PC-9 (cell line): ENCODE results near the gene AIF1L. TPM values are rescaled to one million over a fixed set of nuclear protein-coding genes. Genes with fewer than 3 reads are reported as not detected.

ENCODE experiments used
- BruUV-seq: library from RNA; stranded (reverse); fragments of 400-500 nt; replicated peaks from 2 replicates; lab custom pipeline; 2021; lab: Mats Ljungman, UMichigan
- CTCF ChIA-PET: fragments of 300-600 bp; sonication (Branson Sonifier 250); formaldehyde crosslinking; loops from one replicate; lab custom pipeline; 2022; ENCODE audit warnings: antibody characterized with exemption; lab: Charles Lee
- POLR2A ChIA-PET: fragments of 300-600 bp; sonication (Branson Sonifier 250); formaldehyde crosslinking; loops from one replicate; lab custom pipeline; 2022; ENCODE audit warnings: antibody characterized with exemption; ENCODE audit not compliant: unreplicated experiment; lab: Charles Lee
- DNase-seq, 2 experiments: peaks; one replicate each; pipeline versions ENCODE4 v3.0.0 to v3.0.0-alpha.2; 2015 to 2022; ENCODE audit warnings: mixed read lengths in 1 of 2
- H2AFZ ChIP-seq: fragments of 200-600 bp; sonication (generic); 2 replicates; pipeline ENCODE4 v1.8.1; 2017; ENCODE audit warnings: antibody characterized with exemption
- H3F3A ChIP-seq: fragments of 200-600 bp; sonication (generic); 2 replicates; pipeline ENCODE4 v1.8.1; 2017; ENCODE audit warnings: antibody characterized with exemption, mild to moderate bottlenecking, low read depth; ENCODE audit not compliant: insufficient read depth
- H3K27ac ChIP-seq: fragments of 200-600 bp; sonication (generic); 2 replicates; pipeline ENCODE4 v1.6.1; 2016; ENCODE audit warnings: mixed run types
- H3K27me3 ChIP-seq: fragments of 200-600 bp; sonication (generic); 2 replicates; pipeline ENCODE4 v1.6.1; 2016; ENCODE audit warnings: low read depth, mixed run types; ENCODE audit not compliant: insufficient read depth
- H3K36me3 ChIP-seq: fragments of 200-600 bp; sonication (generic); 2 replicates; pipeline ENCODE4 v1.6.1; 2016; ENCODE audit warnings: low read depth, mixed run types
- H3K4me1 ChIP-seq: fragments of 200-600 bp; sonication (generic); replicated peaks from 2 replicates; pipeline ENCODE4 v1.6.1; 2016; ENCODE audit warnings: mixed run types; ENCODE audit not compliant: insufficient read depth
- H3K4me2 ChIP-seq: fragments of 200-600 bp; sonication (generic); 2 replicates; pipeline ENCODE4 v1.6.1; 2017; ENCODE audit warnings: mixed run types
- H3K4me3 ChIP-seq: fragments of 200-600 bp; sonication (generic); 2 replicates; pipeline ENCODE4 v1.6.1; 2016; ENCODE audit warnings: mixed run types
- H3K79me2 ChIP-seq: fragments of 200-600 bp; sonication (generic); 2 replicates; pipeline ENCODE4 v1.6.1; 2017; ENCODE audit warnings: low read depth, mixed run types
- H3K9me2 ChIP-seq: fragments of 200-600 bp; sonication (generic); 2 replicates; pipeline ENCODE4 v1.8.1; 2017; ENCODE audit warnings: mild to moderate bottlenecking; ENCODE audit not compliant: insufficient read depth
- H3K9me3 ChIP-seq: fragments of 200-600 bp; sonication (generic); 2 replicates; pipeline ENCODE4 v1.8.1; 2016; ENCODE audit warnings: low read depth; ENCODE audit not compliant: insufficient read depth
- H4K20me1 ChIP-seq: fragments of 200-600 bp; sonication (generic); 2 replicates; pipeline ENCODE4 v1.8.1; 2017; ENCODE audit not compliant: insufficient read depth
- EZH2 ChIP-seq: fragments of 200-600 bp; sonication (generic); IDR thresholded peaks from 2 replicates; pipeline ENCODE4 v1.8.0; 2017; ENCODE audit warnings: antibody characterized with exemption, low read depth
- intact Hi-C: fragments of 100-400 bp; cut with micrococcal nuclease; formaldehyde crosslinking; loops from one replicate; pipeline ENCODE4 v1.10.0; 2022; ENCODE audit not compliant: unreplicated experiment
- total RNA-seq: library from RNA; stranded (reverse); gene quantifications from 2 replicates; pipeline ENCODE4 v1.2.3, GENCODE V29; 2021
- TF ChIP-seq, protein P1 (sequence below): fragments of 200-600 bp; sonication (generic); conservative IDR thresholded peaks from 2 replicates; pipeline ENCODE4 v1.6.1; 2017; ENCODE audit warnings: mixed run types, antibody characterized with exemption, mild to moderate bottlenecking, moderate library complexity

AIF1L gene
- total RNA-seq, 1 experiment from 2014 or later = 87.3 TPM

DNA sequence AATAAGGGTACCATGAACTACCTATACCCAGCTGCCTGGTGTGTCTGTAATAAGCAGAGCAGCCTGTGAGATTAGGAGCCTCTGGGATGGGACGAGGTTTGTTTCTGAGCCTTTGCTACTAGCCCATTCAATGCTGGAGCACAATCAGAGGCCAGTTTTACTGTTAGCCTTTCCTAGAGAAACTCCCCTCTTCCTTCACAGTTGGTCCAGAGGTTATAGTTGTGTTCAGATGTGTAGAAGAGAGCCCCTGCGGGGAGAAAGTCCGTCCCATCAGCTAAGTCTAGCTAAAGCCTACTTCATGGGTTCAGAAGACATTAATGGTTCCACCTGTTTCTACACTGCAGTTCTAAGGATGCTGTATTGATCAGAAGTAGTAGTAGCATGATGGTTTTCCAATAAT, 45.8 kb downstream of the AIF1L start:
- Histone ChIP-seq H3F3A (no peaks in the 10 kb centered on the region), H3K4me1 (no peaks in the 10 kb centered on the region), H3K9me2 (no peaks in the 10 kb centered on the region), H3K79me2 (no peaks in the 10 kb centered on the region), H3K27ac (no peak overlapping the region), H4K20me1 (peaks cover 12% of the 10 kb centered on the region; the same call in 1 of the 2 replicates), H3K4me3 (no peak overlapping the region), H2AFZ (no peak overlapping the region), H3K36me3 (peaks cover 42% of the 10 kb centered on the region), H3K4me2 (no peak overlapping the region), H3K27me3 (no peaks in the 10 kb centered on the region), H3K9me3 (no peaks in the 10 kb centered on the region)
- BruUV-seq = no TSS peak
- ChIA-PET CTCF (no interaction called here), POLR2A (no interaction called here)
- TF ChIP-seq EZH2 = no peak
- TF ChIP-seq, protein P1, sequence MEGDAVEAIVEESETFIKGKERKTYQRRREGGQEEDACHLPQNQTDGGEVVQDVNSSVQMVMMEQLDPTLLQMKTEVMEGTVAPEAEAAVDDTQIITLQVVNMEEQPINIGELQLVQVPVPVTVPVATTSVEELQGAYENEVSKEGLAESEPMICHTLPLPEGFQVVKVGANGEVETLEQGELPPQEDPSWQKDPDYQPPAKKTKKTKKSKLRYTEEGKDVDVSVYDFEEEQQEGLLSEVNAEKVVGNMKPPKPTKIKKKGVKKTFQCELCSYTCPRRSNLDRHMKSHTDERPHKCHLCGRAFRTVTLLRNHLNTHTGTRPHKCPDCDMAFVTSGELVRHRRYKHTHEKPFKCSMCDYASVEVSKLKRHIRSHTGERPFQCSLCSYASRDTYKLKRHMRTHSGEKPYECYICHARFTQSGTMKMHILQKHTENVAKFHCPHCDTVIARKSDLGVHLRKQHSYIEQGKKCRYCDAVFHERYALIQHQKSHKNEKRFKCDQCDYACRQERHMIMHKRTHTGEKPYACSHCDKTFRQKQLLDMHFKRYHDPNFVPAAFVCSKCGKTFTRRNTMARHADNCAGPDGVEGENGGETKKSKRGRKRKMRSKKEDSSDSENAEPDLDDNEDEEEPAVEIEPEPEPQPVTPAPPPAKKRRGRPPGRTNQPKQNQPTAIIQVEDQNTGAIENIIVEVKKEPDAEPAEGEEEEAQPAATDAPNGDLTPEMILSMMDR = no peak
- intact Hi-C loops = no loop called here
- DNase-seq = no peak

DNA sequence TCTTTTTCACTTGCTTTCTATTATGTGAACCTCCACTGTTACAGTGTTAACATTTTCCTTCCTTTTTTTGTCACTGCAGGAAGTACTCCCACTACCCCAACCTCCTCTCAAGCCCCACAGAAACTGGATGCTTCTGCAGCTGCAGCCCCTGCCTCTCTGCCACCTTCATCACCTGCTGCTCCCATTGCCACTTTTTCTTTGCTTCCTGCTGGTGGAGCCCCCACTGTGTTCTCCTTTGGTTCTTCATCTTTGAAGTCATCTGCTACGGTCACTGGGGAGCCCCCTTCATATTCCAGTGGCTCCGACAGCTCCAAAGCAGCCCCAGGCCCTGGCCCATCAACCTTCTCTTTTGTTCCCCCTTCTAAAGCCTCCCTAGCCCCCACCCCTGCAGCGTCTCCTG, 47.9 kb downstream of the AIF1L start:
- CTCF ChIA-PET = no interaction called here
- peaks cover 51% of the 10 kb centered on the region for H3K36me3 ChIP-seq
- BruUV-seq = no TSS peak

DNA sequence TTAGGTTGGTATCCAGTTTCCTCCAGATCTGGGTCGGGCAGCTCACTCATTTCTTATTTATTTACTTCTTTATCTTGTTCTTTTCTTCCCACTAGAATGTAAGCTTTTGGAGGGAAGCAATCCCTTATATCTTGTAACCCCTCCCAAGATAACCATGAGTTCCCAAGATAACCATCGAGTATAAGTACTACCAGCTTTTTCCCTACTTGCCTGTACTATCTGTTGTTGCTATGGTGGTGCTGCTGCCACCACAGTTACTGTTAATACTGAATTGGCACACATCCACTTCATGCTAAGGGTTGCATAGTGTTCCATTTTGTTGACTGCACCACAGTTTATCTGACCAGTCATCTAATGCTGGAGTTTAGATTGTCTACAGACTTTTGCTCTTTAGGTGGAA, 48.9 kb downstream of the AIF1L start:
- intact Hi-C loops = no loop called here
- no TSS peak for BruUV-seq
- peaks cover 47% of the 10 kb centered on the region for H3K36me3 ChIP-seq

More for the DNA sequence above, 47.9 kb downstream of the AIF1L start:
- POLR2A ChIA-PET = no interaction called here
- Histone ChIP-seq H3K79me2 (no peaks in the 10 kb centered on the region), H3K9me3 (no peaks in the 10 kb centered on the region), H3K4me1 (no peaks in the 10 kb centered on the region), H3K27me3 (no peaks in the 10 kb centered on the region), H4K20me1 (peaks cover 7% of the 10 kb centered on the region; the same call in 1 of the 2 replicates), H3K27ac (no peak overlapping the region), H3K4me2 (no peak overlapping the region), H3F3A (no peaks in the 10 kb centered on the region), H2AFZ (no peak overlapping the region), H3K9me2 (no peaks in the 10 kb centered on the region), H3K4me3 (no peak overlapping the region)
- TF ChIP-seq EZH2 = no peak
- TF ChIP-seq, protein P1 = no peak
- no peak for DNase-seq
- intact Hi-C loops = no loop called here

More for the DNA sequence above, 48.9 kb downstream of the AIF1L start:
- Histone ChIP-seq H3K27me3 (no peaks in the 10 kb centered on the region), H3F3A (no peaks in the 10 kb centered on the region), H3K9me3 (no peaks in the 10 kb centered on the region), H3K4me2 (no peak overlapping the region), H3K79me2 (no peaks in the 10 kb centered on the region), H3K9me2 (no peaks in the 10 kb centered on the region), H3K4me3 (no peak overlapping the region), H3K27ac (no peak overlapping the region), H3K4me1 (no peaks in the 10 kb centered on the region), H2AFZ (no peak overlapping the region), H4K20me1 (peaks cover 3% of the 10 kb centered on the region; the same call in 1 of the 2 replicates)
- POLR2A ChIA-PET = no interaction called here
- DNase-seq = no peak
- CTCF ChIA-PET = no interaction called here
- TF ChIP-seq, protein P1 = no peak
- TF ChIP-seq EZH2 = no peak
